ENCODE results near the gene MCHR1.

GRCh38 chr22:40648386-40648785, 30.9 kb upstream of the MCHR1 start:
- TF ChIP-seq CTCF (IDR thresholded peaks at IDR 0.05) (no peak), POLR2AphosphoS5 (IDR thresholded peaks at IDR 0.05) (no peak), EP300 (IDR thresholded peaks at IDR 0.05) (no peak), POLR2A (IDR thresholded peaks at IDR 0.05) (no peak)
